Stimulated activated effector memory CD8-positive, alpha-beta T cell treated with anti-CD3 and anti-CD28 coated beads, Interleukin-12 subunit alpha, Interleukin-12 subunit beta, amount 100 ng/mL, for 72 hours (primary cell): ENCODE results near the gene ABCC9.
A peak's percentile ranks its signal among the peaks of the same experiment; 100 is the strongest.
"Not testable (repeated sequence)": the region's sequence is repeated elsewhere in the genome, so short reads cannot be mapped to it uniquely, and the experiment has no call there.

Experiments used
- ATAC-seq: fragments of 150-1000 bp; cut with Tn5 transposase; 2 replicates; pipeline ENCODE4 v1.10.0; 2021
- DNase-seq, 2 donors: peaks; one replicate each; pipeline ENCODE4 v3.0.0; 2021 to 2022; ENCODE audit warnings: low spot score in 2 of 2
- H3K27ac Mint-ChIP-seq: one replicate; pipeline ENCODE4 v1.8.0; 2022; ENCODE audit warnings: mild to moderate bottlenecking, mixed read lengths
- H3K36me3 Mint-ChIP-seq: one replicate; pipeline ENCODE4 v1.8.0; 2022; ENCODE audit warnings: mild to moderate bottlenecking, mixed read lengths
- H3K4me1 Mint-ChIP-seq: one replicate; pipeline ENCODE4 v1.8.0; 2022; ENCODE audit warnings: mixed read lengths
- H3K4me3 Mint-ChIP-seq: one replicate; pipeline ENCODE4 v1.8.0; 2022; ENCODE audit warnings: mild to moderate bottlenecking, mixed read lengths
- H3K9me3 Mint-ChIP-seq: one replicate; pipeline ENCODE4 v1.8.0; 2022; ENCODE audit warnings: mixed read lengths

Gene ABCC9

GRCh38 chr12:21794807-21795595, 146.2 kb downstream of the ABCC9 start:
- ATAC-seq, H3K36me3 Mint-ChIP-seq, H3K4me1 Mint-ChIP-seq, H3K9me3 Mint-ChIP-seq, H3K27ac Mint-ChIP-seq, DNase-seq, H3K4me3 Mint-ChIP-seq: not testable (repeated sequence)

GRCh38 chr12:21789687-21790086, 151.5 kb downstream of the ABCC9 start:
- not testable (repeated sequence) for H3K36me3 Mint-ChIP-seq, H3K27ac Mint-ChIP-seq, DNase-seq, H3K4me3 Mint-ChIP-seq, ATAC-seq, H3K4me1 Mint-ChIP-seq, H3K9me3 Mint-ChIP-seq

DNA sequence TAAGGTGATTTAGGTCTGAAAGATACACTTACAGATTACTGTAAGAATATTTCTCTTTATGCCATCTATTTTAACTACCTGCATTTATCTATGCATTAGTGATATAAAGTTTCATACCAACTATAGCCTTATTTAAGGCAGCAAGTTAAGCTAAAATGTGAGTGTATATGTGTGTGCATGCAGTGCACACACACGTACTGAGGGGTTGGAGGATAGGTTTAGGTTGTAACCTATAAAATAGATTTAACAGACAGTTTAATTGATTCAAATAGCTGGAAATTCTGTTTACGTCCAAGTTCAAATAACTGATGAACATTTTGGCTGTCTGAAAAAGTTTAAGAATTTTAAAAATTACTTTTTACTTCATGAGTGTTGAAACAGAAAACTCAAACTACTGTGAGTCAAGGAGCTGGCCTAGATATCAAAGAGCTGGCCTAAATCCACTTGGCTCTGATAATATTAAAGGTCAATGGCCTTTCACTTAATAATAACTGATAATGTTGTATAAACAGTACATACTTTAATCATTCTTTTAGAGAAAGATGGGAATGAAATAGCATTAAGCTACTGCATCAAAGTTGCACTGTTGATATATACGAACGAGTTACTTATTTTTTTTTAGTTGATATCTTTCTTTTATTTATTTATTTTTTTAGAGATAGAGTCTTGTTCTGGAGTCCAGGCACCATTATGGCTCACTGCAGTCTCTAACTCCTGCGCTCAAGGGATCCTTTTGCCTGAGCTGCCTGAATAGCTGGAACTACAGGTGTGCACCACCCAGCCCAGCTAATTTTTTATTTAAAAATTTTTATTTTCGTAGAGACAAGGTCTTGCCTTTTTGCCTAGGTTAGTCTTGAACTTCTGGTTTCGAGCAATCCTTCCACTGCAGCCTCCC, 152.9 kb downstream of the ABCC9 start:
- no peaks in the 10 kb centered on the region for H3K4me1 Mint-ChIP-seq
- H3K36me3 Mint-ChIP-seq = no peaks in the 10 kb centered on the region
- no peak for DNase-seq
- peaks cover 5% of the 10 kb centered on the region for H3K9me3 Mint-ChIP-seq
- no peak overlapping the region for H3K27ac Mint-ChIP-seq
- no peak overlapping the region for H3K4me3 Mint-ChIP-seq
- no peak for ATAC-seq

- ATAC-seq (no peak), DNase-seq (no peak)
- H3K36me3 Mint-ChIP-seq = no peaks in the 10 kb centered on the region
- no peak overlapping the region for H3K27ac Mint-ChIP-seq
- peaks cover 3% of the 10 kb centered on the region for H3K9me3 Mint-ChIP-seq
- H3K4me1 Mint-ChIP-seq = no peaks in the 10 kb centered on the region
- no peak overlapping the region for H3K4me3 Mint-ChIP-seq
Observed at GRCh38 chr12:21786041-21786531, 155.1 kb downstream of the ABCC9 start.

DNA sequence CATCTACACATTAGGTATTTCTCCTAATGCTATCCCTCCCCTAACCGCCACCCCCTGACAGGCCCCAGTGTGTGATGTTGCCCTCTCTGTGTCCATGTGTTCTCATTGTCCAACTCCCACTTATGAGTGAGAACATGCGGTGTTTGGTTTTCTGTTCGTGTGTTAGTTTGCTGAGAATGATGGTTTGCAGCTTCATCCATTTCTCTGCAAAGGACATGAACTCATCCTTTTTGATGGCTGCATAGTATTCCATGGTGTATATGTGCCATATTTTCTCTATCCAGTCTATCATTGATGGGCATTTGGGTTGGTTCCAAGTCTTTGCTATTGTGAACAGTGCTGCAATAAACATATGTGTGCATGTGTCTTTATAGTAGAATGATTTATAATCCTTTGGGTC, 158.5 kb downstream of the ABCC9 start:
- not testable (repeated sequence) for H3K4me3 Mint-ChIP-seq, ATAC-seq

GRCh38 chr12:21780786-21781185, 160.4 kb downstream of the ABCC9 start:
- Mint-ChIP-seq H3K4me3 (no peak overlapping the region), H3K27ac (no peak overlapping the region), H3K36me3 (no peaks in the 10 kb centered on the region), H3K9me3 (peaks cover 3% of the 10 kb centered on the region), H3K4me1 (no peaks in the 10 kb centered on the region)
- DNase-seq (no peak), ATAC-seq (no peak)

More for the DNA sequence above, 158.5 kb downstream of the ABCC9 start:
- H3K9me3 Mint-ChIP-seq, H3K27ac Mint-ChIP-seq, H3K36me3 Mint-ChIP-seq, DNase-seq, H3K4me1 Mint-ChIP-seq: not testable (repeated sequence)

- no peak overlapping the region for H3K4me3 Mint-ChIP-seq
- ATAC-seq (no peak), DNase-seq (no peak)
- H3K4me1 Mint-ChIP-seq = no peaks in the 10 kb centered on the region
- no peaks in the 10 kb centered on the region for H3K36me3 Mint-ChIP-seq
- H3K9me3 Mint-ChIP-seq = no peaks in the 10 kb centered on the region
- no peak overlapping the region for H3K27ac Mint-ChIP-seq
Observed at GRCh38 chr12:21776175-21776574, 165.1 kb downstream of the ABCC9 start.

DNA sequence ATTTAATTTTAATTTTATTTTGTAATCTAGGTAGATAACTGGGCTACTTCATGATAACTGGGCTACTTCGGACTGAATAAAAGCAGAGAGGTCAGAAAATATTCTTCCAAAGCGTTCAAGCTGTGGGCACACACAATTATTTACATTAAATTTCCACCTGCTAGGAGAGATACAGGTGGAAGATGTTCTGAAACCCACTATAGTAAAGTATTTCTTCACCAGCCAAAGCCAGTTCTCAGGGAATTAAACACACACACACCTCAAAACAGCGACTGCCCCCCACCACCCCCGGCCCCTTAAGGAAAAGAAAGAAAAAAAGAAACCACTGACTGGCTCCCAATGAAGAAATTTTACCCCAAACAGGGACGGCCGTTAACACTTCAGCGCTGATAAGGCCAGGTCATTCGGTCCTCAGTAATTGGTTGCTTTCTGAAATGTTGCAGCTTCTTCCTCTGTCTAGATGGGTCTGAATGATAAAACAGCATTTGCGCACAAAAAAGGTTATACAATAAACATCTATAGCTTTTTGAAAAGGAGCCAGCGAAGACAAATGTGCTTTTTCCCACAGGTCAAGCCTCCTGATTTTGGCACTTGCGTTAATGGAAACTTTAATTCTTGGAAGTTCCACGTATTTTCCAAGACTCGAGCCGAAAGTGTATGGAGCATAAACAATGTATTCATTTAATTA, 165.9 kb downstream of the ABCC9 start:
- ATAC-seq = no peak
- no peaks in the 10 kb centered on the region for H3K9me3 Mint-ChIP-seq
- H3K4me3 Mint-ChIP-seq = no peak overlapping the region
- H3K36me3 Mint-ChIP-seq = no peaks in the 10 kb centered on the region
- H3K27ac Mint-ChIP-seq = no peak overlapping the region
- no peak for DNase-seq
- no peaks in the 10 kb centered on the region for H3K4me1 Mint-ChIP-seq

- Mint-ChIP-seq H3K27ac (no peak within 1 kb of the TSS), H3K4me1 (no peaks in the 10 kb centered on the region), H3K9me3 (no peaks in the 10 kb centered on the region), H3K4me3 (peak within 1 kb of the TSS; percentile 25), H3K36me3 (no peaks in the 10 kb centered on the region)
- DNase-seq (no peak), ATAC-seq (no peak)
Observed at GRCh38 chr12:21774358-21775132, 166.7 kb downstream of the ABCC9 start, which contains the start of gene KCNJ8. Gene KCNJ8 (minus strand): TSS chr12:21774706. CDS start chr12:21773616, 1,090 bp downstream.

DNA sequence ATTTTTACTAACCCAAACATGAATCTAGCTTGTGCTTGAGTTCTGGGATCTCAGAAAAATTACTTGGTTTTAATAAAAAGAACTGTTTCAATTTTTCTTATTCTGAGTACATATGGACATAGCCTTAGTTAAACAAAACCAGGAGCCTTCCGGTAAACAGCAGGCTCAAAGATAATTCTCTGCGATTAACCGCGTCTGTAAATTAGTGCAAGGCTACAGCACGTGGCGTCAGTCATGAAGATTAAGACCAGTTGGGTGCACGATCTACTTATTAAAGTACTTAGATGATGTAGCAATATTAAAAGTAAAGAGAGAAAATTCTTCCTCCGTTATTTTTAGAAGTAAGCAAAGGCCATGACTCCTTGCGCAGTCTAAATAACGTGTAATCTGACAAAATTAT, 167.4 kb downstream of the ABCC9 start:
- H3K9me3 Mint-ChIP-seq = no peaks in the 10 kb centered on the region
- DNase-seq (no peak), ATAC-seq (no peak)
- H3K4me3 Mint-ChIP-seq = peak overlapping the region; percentile 25
- H3K4me1 Mint-ChIP-seq = no peaks in the 10 kb centered on the region
- no peaks in the 10 kb centered on the region for H3K36me3 Mint-ChIP-seq
- no peak overlapping the region for H3K27ac Mint-ChIP-seq

DNA sequence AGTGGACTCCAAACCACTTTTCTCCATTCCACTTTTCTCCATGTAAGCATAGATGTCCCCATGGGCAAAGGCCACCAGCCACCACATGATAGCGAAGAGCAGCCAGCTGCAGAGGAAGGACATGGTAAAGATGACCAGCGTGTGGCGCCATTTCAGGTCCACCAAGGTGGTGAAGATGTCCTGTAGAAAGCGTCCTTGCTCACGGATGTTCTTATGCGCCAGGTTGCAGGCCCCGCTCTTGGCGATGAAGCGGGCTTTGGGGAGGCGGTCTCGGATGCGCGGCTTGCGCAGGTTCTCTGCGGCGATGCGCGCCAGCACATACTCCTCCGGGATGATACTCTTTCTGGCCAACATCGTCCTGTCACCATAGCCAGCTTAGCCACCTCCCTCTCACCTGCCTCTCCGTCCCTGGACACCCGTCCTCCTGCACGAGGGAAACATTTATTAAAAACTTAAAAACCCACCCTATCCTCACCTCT, 167.9 kb downstream of the ABCC9 start:
- Mint-ChIP-seq H3K4me1 (no peaks in the 10 kb centered on the region), H3K4me3 (no peak overlapping the region), H3K9me3 (no peaks in the 10 kb centered on the region), H3K27ac (no peak overlapping the region), H3K36me3 (no peaks in the 10 kb centered on the region)
- ATAC-seq (peak; percentile 55), DNase-seq (no peak)

DNA sequence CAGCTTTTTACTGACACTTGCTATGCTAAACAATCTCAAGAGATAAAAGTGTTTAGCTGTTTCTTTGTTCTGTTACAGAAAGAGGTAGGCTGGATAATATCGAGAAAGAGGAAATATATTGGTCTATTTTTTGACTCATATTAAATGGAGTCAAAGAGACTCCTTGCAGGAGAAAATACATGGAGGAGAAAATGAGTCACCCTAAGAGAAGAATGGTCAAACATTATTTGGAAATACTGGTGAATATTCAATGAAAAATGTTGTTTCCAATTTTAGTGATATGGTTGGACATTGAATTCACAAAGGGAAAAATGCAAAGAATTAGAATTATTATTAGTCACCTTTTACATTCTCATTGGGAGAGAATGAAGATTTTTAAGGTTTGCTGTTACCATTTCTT, 169.9 kb downstream of the ABCC9 start:
- no peaks in the 10 kb centered on the region for H3K9me3 Mint-ChIP-seq
- no peaks in the 10 kb centered on the region for H3K4me1 Mint-ChIP-seq
- DNase-seq (no peak), ATAC-seq (no peak)
- no peak overlapping the region for H3K4me3 Mint-ChIP-seq
- no peak overlapping the region for H3K27ac Mint-ChIP-seq
- no peaks in the 10 kb centered on the region for H3K36me3 Mint-ChIP-seq

- DNase-seq = no peak
- no peak for ATAC-seq
- Mint-ChIP-seq H3K27ac (no peak overlapping the region), H3K9me3 (no peaks in the 10 kb centered on the region), H3K4me3 (no peak overlapping the region), H3K4me1 (no peaks in the 10 kb centered on the region), H3K36me3 (no peaks in the 10 kb centered on the region)
Observed at GRCh38 chr12:21769307-21769706, 171.9 kb downstream of the ABCC9 start.

- ATAC-seq (no peak), DNase-seq (no peak)
- no peaks in the 10 kb centered on the region for H3K9me3 Mint-ChIP-seq
- no peaks in the 10 kb centered on the region for H3K36me3 Mint-ChIP-seq
- H3K4me1 Mint-ChIP-seq = no peaks in the 10 kb centered on the region
- H3K4me3 Mint-ChIP-seq = no peak overlapping the region
- no peak overlapping the region for H3K27ac Mint-ChIP-seq
Observed at GRCh38 chr12:21766403-21766802, 174.8 kb downstream of the ABCC9 start.
